GM21390 (cell line): ENCODE measurements around the gene ECM2.

ENCODE experiments used
- ATAC-seq: cut with Tn5 transposase; IDR thresholded peaks from one replicate; pipeline ENCODE4 v1.9.1; 2021; ENCODE audit not compliant: unreplicated experiment

ECM2 gene

DNA sequence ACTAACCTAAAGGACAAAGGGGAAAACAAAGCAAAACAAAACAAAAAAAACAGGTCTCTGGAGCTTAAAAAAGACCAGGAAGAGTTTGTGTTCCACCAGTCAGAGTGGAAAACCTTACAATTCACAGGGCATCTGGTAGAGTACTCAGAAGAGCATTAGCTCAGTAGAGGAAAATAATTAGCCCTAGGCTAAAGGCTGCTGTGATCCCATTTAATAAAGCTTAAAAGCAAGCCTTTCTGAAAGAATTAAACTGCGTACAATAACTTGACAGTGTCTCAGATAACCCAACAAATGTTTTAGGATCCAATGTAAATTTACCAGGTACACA is 7.3 kb downstream of the ECM2 start:
- ATAC-seq: no peak

DNA sequence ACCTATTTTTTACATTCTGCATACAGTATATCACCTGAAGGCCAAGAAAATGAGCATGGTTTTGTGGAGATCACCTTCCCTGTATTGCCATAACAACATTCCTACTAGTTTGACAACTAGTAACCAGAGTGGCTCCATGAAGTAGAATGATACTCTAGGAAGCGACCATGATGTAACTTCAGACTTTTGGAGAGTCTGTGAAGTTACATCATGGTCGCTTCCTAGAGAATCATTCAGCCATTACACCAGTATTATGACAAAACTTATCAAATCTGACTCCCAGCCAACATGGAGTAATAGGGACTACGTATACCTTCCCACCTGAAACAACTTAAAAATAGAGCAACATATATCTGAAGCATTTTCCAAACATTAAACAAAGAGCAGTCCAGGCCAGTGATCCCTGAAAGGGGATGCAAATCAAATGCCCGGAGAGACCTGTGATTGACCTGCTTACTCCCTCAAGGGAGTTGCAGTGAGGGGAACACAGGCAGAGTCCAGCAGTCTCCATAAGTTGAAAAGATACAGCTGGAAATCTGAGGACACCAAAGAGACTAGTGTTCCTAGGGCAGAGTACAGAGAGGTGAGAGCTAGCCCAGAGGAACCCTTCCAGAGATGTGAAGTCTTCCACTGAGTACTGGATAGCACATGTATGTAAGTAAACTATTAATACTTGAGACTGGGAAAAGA is 7.8 kb downstream of the ECM2 start:
- no peak for ATAC-seq

DNA sequence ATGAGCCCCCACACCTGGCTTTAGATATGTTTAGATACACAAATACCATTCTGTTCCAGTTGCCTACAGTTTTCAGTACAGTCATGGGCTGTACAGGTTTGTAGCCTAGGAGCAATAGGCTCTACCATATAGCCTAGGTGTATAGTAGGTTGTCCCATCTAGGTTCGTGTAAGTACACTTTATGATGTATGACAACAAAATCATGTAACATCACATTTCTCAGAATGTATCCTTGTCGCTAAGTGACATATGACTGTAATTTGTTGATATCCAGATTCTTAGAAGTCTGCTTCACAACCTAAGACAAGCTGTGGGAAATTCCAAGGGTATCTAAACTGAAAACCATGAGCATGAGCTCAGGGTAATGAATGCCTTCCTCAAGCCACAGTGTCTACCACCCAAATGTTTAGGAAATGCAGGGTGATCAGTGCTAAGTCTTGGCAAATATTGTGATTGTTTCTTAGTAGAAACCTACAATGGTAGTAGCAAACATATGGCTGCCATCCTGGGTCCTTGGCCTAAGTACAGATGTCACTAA is 8.4 kb downstream of the ECM2 start:
- no peak for ATAC-seq

DNA sequence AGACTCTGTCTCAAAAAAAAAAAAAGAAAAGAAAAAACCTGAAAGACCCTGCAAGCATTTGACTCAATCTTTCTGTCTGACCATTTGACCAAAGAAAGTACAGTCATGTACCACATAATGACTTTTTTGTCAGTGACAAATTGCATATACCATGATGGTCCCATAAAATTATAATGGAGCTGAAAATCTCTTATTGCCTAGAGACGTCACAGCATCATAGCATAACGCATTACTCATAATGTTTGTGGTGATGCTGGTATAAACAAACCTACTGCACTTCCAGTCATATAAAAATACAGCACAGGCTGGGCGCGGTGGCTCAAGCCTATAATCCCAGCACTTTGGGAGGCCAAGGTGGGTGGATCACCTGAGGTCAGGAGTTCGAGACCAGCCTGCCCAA is 10.5 kb downstream of the ECM2 start:
- no peak for ATAC-seq

DNA sequence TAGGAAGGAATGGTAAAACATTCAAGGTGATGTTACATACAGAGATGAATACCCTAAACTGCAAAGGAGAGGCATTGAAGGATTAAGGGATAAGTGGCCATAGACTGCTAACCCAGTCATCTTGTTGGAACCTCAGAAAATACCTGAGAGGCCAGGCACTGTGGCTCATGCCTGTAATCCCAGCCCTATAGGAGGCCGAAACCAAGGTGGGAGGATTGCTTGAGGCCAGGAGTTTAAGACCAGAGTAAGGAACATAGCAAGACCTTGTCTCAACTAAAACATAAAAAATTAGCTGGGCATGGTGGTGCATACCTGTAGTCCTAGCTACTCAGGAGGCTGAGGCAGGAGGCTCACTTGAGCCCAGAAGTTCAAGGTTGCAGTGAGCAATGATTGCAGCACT is 10.9 kb downstream of the ECM2 start:
- ATAC-seq: no peak

DNA sequence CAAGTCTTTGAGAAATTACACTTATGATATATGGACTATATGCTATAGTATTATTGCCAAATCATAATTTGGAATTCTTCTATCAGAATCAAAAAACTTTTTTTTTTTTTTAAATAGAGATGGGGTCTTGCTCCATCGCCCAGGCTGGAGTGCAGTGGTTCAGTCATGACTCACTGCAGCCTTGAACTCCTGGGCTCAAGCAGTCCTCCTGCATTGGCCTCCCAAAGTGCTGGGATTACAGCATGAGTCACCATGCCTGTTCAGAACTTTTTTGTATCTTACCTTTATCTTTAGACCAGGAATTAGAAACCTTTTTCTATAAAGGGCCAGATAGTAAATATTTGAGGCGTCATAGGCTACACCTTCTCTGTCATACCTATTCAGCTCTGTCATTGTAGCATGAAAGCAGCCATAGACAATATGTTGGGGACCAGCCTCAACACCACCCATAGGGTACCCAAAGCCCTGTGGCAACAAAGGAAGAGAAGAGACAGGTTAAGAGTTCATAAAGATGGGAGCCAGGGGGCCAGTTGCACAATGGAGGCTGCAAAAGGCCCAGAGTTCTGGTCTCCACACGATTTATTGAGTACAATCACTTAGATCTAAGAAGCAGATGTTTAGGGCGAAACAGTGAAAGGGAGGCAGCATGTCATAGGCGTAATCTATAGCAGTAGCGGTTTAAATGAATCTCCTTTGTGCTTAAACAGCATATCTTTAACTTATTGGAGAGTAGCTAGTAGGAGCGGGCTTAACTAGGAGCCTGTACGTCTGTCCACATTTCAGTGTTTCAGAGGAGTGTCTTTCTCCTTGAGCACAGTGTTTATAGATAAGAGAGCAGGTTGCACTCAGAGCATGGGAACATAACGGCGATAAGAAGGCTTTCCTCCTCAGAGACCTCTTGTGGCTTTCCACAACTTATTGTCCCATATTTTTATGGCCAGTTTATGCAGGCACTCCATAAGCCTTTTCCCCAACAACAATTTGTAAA is 12.5 kb downstream of the ECM2 start:
- no peak for ATAC-seq

DNA sequence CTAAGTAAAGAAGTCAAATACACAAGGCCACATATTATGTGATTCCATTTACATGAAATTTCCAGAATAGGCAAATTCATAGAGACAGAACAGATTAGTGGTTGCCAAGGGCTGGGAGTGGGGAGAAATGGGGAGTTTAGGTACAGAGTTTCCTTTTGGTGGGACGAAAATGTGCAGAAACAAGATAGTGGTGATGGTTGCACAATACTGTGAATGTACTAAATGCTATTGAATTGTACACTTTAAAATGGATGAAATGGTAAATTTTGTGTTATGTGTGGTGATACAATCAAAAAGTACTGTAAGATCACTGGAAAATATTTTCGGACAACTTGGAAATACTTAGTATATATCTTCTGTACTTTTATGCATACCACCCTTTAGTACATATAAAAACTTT is 15.0 kb downstream of the ECM2 start:
- ATAC-seq: no peak

DNA sequence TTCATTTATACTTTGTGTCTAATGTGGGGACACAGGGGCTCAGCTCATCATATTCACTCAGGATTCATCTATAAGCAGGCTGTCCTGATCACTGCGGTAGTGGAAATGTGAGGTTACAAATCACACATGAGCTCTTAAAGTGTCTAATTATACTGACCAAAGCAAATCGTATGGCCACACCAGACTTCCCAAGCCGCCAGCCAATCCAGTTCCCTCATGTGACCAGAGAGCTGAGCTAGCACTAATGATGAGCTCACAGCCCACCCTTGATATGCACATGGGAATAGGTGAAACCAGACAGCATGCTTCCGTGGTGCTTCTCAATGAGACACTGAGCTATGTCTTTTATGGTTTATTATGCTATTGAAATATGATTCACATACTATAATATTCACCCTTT is 17.6 kb downstream of the ECM2 start:
- ATAC-seq: no peak

DNA sequence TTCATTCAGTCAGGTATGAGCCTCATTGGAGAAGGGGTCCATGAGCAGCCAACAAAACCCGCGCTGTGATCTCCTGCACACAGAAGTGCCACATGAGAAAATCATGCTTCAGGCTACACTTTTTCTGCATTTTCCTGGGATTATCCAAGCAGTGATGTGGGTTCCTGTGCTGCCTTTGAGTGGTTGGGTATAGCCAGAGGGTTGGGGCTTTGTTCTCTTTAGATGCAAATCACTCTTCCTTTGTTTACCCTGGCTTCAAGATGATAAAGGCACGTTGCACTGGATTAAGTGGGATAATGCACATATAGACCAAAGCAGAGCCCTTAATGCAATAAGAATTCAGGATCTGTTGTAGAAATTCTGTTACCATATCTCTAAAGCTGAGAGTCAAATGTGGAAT is 18.7 kb downstream of the ECM2 start:
- no peak for ATAC-seq

DNA sequence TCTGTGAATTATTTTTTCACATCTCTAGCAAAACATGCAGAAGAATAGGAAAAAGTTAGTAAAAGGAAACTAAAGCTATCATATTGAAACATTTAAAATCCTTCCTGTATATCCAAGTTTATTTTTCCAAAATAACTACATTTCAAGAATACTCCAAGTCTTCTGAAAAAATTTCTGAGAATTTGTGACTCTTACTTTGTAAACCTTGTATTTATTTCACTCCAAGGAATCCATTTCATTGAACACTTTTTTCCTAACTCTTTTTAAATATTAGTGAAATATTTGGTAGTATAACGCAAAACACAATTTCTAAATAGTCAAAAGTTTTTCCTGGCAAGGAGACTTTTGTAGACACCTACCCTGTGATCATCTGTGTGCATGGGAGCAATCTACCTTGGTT is 19.3 kb downstream of the ECM2 start:
- ATAC-seq: no peak

DNA sequence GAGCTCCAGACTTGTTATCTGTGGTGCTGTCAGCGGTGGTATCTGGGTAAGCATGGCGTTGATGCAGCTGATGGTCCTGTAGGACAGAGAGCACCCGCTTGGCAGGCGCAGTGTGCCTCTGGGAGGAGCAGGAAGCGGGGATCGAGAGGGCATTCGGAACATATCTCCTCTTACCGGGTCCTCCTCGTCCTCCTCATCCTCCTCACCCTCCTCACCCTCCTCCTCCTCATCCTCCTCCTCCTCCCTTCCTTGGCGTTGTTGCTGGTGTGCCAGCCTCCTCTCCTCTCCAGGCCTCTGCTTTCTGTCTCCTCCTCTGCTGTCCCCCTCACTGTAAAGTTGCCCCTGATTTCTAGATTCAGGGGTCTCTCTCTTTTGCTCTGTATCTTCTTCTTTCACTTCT is 21.2 kb downstream of the ECM2 start:
- ATAC-seq: no peak

DNA sequence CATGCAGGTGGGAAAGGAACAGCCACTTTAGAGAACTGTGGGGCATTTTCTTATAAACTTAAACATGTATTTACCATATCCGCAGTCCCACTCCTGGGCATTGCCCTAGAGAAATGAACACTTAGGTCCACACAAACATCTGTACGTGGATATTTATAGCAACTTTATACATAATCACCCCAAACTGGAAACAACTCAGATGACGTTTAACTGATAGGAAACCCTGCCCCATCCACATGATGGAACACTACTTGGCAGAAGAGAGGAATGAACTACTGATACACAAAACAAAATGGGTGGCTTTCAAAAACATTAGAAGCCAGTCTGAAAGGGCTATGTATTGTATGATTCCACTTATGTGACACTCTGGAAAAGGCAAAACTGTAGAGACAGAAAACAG is 22.4 kb downstream of the ECM2 start:
- no peak for ATAC-seq

DNA sequence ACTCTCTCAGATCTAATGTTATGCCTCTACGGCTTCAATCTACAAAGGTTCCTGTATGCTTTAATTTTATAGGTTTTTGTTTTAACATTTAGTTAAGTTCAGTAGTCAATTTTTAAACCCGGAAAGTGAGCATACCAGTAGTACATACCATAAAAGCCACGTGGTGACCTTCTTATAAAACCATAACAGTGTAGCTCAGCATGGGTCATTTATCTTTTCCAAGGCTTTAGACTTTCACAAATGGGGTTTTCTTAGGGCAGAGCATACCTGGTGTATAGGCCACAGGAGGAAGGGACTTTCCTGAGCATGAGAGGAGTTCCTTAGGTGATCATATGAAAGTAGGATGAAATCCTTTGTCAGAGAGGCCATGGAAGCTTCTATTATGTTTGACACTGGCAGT is 23.2 kb downstream of the ECM2 start:
- ATAC-seq: no peak

DNA sequence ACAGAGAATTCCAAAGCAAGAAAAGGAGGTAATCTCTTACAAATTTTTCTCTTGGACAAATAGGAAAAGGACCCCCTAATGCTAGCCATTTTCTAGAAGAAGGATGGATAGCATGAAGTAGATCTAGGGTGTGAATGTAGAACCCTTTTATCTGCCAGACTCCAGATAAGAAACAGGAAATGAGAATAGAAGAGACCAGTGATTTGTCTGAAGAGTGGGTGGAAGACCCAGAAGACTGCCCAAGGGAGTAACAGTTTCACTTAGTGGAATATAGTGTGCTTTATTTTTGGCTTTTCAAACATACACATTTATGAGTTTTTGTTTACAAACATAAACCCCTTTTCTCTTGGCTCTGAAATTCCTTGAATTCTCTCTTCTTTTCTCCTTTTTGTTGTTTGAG is 25.0 kb downstream of the ECM2 start:
- ATAC-seq: no peak

DNA sequence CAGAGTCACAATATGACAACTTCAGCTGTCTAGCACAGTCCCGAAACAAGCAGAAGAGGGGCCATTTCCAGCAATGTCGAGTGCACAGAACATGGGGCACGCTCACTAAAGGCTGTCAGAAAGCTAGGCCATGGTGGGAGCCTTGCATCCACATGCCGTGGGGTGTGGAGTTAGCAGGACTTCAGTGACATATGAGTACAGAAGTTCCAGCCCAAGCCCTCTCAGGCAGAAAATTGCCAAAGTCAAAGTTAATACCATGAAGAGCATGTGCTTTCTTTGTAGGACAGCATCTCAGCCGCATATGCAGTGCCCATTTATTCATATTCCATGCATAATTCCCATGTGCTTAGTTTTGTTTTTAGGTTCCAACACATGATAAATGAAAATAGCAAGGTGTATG is 26.7 kb downstream of the ECM2 start:
- ATAC-seq: no peak

DNA sequence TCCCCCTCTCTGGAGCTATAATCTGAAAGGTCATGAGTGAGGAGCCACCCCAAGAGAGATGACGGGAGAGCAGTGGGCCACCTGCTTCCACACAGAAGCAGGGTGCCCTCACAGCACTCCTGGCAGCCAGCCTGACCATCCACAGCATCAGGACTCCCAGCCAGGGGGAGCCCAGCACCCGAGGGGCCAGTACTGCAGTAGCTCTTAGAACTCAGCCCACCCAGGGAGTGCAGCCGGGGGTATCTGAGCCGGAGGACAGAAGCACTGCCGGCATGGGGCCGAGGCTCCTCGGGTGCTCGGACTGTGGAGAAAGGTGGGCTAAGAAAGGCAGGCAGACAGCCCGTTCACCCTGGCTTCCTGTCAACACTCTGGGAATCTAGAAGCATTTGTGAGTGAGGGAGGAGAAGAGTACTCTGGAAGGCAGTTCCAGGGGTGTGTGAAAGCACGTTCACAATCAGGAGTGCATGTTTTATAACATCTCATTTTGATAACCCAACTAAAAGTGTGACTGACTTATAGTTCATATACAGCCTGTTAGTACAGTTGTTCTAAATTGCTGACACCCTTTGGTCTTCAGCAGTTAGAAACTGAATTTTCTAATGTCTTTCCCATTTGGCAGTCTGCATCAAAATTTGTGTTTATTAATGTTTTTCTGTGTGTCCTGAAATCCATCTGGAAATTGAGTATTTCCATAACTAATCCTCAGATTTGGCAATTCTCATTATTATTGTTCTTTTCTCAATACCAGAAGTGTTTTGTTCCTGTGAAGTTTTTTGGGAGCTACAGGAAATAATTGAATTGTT is 27.6 kb downstream of the ECM2 start:
- ATAC-seq: no peak

DNA sequence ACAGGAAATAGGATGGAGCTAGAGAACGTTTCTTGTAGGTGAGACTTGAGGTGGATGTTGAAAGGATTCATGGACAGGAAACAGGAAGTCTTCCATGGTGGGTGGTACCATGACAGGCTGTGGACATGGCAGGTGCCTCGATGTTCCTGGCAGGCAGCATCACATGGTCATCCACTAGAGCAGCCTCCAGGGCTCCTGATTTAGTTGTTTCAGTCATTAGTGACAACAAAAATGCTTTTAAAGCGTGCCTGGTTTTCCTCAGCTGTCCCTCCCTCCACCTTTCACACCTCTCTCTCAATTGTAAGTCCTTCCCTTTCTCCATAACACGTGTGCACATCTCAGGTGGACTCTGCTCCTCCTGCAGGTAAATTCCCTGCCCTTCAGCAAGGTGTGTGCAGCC is 28.3 kb downstream of the ECM2 start:
- ATAC-seq: no peak

DNA sequence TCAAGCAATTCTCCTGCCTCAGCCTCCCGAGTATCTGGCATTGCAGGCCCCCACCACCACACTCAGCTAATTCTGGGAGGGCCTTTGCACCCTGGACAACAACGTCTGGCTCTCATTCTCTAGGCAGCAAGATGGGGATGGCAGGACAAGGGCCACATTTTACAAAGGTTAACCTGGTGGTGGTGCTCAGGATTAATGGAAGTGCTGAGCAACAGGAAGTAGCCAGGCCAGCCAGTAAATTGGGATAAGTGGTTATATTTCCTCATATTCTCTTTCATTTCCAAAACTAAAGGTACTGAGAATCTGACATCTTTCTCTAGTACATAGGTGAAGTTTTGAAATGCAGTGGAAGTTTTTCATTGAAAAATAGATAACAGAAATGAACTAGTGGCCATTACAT is 28.8 kb downstream of the ECM2 start:
- ATAC-seq: no peak

DNA sequence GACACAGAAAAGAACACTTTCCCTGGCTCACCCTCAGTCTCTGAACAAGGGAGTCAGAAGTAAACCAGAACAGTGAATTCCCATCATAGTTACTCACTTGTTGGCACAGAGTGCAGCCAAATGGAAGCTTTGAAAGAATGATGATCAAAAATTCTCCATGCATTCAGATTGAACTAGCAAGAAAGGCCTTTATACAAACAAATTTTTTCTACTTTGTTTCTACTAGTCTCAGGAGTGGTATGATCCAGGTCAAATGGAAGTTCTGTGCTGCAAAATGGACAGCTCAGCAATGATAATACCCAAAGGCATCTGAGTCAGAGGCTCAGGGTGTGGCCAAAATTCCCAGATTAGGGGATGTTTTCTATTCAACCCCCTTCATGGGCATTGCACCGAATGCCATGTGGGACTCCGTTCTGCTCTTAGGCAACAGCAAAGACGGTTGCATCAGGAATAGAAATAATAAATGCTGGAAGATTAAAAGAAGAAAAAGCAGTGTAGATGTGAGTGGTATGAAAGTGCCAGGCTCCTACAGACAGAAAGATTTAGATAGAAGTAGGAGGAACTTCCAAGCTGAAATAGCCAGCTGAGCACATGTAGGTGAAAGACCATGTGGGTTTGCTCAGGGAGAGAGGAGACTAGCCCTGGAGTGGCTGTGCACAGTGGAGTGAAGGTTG is 29.5 kb downstream of the ECM2 start:
- no peak for ATAC-seq

DNA sequence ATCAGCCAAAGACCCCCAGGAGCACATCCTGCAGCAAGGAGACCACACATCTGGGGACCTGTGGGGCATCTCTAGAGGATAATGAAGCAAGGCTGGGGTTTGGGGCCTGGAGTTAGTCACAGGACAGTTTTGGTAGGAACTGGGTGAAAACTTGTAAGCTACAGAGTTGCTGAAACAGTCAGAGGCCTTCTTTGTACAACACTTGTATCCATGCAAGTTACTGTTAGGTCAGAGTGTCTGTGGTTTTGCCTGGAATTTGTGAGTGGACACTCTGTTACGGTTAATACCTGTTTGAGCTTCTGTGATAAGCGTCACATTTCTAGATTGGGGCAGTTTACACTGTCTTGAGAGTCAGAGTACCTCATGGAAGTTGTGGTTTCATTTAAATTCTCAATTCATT is 30.9 kb downstream of the ECM2 start:
- no peak for ATAC-seq

DNA sequence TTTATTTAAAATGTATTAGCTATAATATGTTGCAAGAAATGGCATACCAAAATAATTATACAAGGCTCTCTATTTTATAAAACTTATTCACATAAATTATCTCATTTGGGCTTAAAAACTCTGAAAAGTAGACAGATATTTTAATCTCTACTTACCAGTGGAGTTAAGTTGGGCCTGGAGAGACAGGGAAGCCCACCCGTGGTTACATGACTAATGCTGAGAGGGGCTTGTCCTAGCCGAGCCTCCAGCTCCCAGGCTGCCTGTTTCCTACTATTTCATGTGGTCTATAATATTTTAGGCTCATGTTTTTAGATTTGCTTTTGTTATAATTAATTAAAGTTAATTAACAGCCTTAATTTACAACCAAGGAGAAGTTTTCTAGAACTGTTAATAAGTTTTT is 32.6 kb downstream of the ECM2 start:
- ATAC-seq: no peak
